SK-N-SH (cell line): ENCODE measurements around the gene SFRP5. TPM values are rescaled to one million over a fixed set of nuclear protein-coding genes. Genes with fewer than 3 reads are reported as not detected.

ENCODE experiments used
- CTCF ChIA-PET: fragments of 300-600, 350-600 bp; formaldehyde crosslinking; extraction: SDS; loops from one replicate; lab custom pipeline; 2021; lab: Yijun Ruan, JAX
- POLR2A ChIA-PET: fragments of 350-600 bp; sonication (Branson Sonifier 250); formaldehyde crosslinking; extraction: SDS; loops from one replicate; lab custom pipeline; 2020; ENCODE audit warnings: antibody characterized with exemption, inconsistent platforms; lab: Yijun Ruan, JAX
- DNase-seq: peaks from one replicate; pipeline ENCODE4 v3.0.0; 2012
- H2AFZ ChIP-seq: fragments of 200-600 bp; sonication (generic); 2 replicates; pipeline ENCODE4 v1.8.1; 2016; ENCODE audit warnings: antibody characterized with exemption, mild to moderate bottlenecking, low read depth
- H3F3A ChIP-seq: fragments of 200-600 bp; sonication (generic); replicated peaks from 2 replicates; pipeline ENCODE3; 2016; ENCODE audit warnings: antibody characterized with exemption, mild to moderate bottlenecking; ENCODE audit not compliant: insufficient read depth
- H3K27ac ChIP-seq, 2 experiments: fragments of 200-500 bp in 1 of 2; fragments of 200-600 bp in 1 of 2; sonication (Bioruptor generic) in 1 of 2; sonication (generic), shearing (Covaris generic) in 1 of 2; 2 replicates each; pipeline versions ENCODE4 v1.5.1 to v1.6.1; 2014 to 2016; ENCODE audit warnings: low read depth in 2 of 2, inconsistent platforms in 1 of 2, low read length in 1 of 2, mild to moderate bottlenecking in 1 of 2, mixed read lengths in 1 of 2
- H3K27me3 ChIP-seq: fragments of 200-600 bp; sonication (generic), shearing (Covaris generic); 2 replicates; pipeline ENCODE4 v1.6.1; 2016; ENCODE audit warnings: mixed run types; ENCODE audit not compliant: insufficient read depth
- H3K36me3 ChIP-seq, 2 experiments: fragments of 200-500 bp in 1 of 2; fragments of 200-600 bp in 1 of 2; sonication (Bioruptor generic) in 1 of 2; sonication (generic) in 1 of 2; replicated peaks in 1 of 2; 2 replicates each; pipeline versions ENCODE3 to v1.5.1; 2014 to 2016; ENCODE audit warnings: low read length in 1 of 2, mild to moderate bottlenecking in 1 of 2; ENCODE audit not compliant: insufficient read depth in 2 of 2, control insufficient read depth in 1 of 2
- H3K4me1 ChIP-seq, 2 experiments: fragments of 200-500 bp in 1 of 2; fragments of 200-600 bp in 1 of 2; sonication (Bioruptor generic) in 1 of 2; sonication (generic), shearing (Covaris generic) in 1 of 2; 2 replicates each; pipeline versions ENCODE4 v1.5.1 to v1.6.1; 2014 to 2016; ENCODE audit warnings: low read depth in 1 of 2, low read length in 1 of 2, mixed run types in 1 of 2; ENCODE audit not compliant: insufficient read depth in 2 of 2, control insufficient read depth in 1 of 2
- H3K4me2 ChIP-seq: fragments of 200-600 bp; sonication (generic), shearing (Covaris generic); 2 replicates; pipeline ENCODE4 v1.6.1; 2017; ENCODE audit warnings: mixed run types
- H3K4me3 ChIP-seq, 2 experiments: fragments of 200-500 bp in 1 of 2; fragments of 200-600 bp in 1 of 2; sonication (Bioruptor generic) in 1 of 2; sonication (generic), shearing (Covaris generic) in 1 of 2; 2 replicates each; pipeline versions ENCODE4 v1.5.1 to v1.8.1; 2014 to 2016; ENCODE audit warnings: low read depth in 2 of 2, inconsistent platforms in 1 of 2, low read length in 1 of 2, mild to moderate bottlenecking in 1 of 2, mixed read lengths in 1 of 2, moderate library complexity in 1 of 2
- H3K79me2 ChIP-seq: fragments of 200-600 bp; sonication (generic); 2 replicates; pipeline ENCODE4 v1.8.1; 2017; ENCODE audit warnings: mild to moderate bottlenecking; ENCODE audit not compliant: insufficient read depth
- H3K9ac ChIP-seq: fragments of 200-600 bp; sonication (generic); 2 replicates; pipeline ENCODE4 v1.6.1; 2017; ENCODE audit warnings: mixed run types
- H3K9me2 ChIP-seq: fragments of 200-600 bp; sonication (generic); 2 replicates; pipeline ENCODE4 v1.6.1; 2017; ENCODE audit warnings: mixed run types
- H3K9me3 ChIP-seq: fragments of 200-600 bp; sonication (generic); 2 replicates; pipeline ENCODE4 v1.6.1; 2017; ENCODE audit warnings: mixed run types, mild to moderate bottlenecking, moderate library complexity
- H4K20me1 ChIP-seq: fragments of 200-600 bp; sonication (generic); 2 replicates; pipeline ENCODE4 v1.6.1; 2017; ENCODE audit warnings: mild to moderate bottlenecking, mixed run types; ENCODE audit not compliant: insufficient read depth
- CHD2 ChIP-seq: fragments of 150-350 bp; IDR thresholded peaks from 2 replicates; pipeline ENCODE4 v1.6.1; 2018; ENCODE audit warnings: low read length; ENCODE audit not compliant: partially characterized antibody
- EP300 ChIP-seq, 2 experiments: IDR thresholded peaks; 2 replicates each; pipeline versions ENCODE4 v1.4.0 to v1.6.1; 2012; ENCODE audit warnings: borderline replicate concordance in 1 of 2, low read depth in 1 of 2, low read length in 1 of 2
- EZH2phosphoT487 ChIP-seq: fragments of 200-600 bp; sonication (generic); IDR thresholded peaks from 2 replicates; pipeline ENCODE4 v1.6.1; 2017; ENCODE audit warnings: low read depth, mixed run types, mild to moderate bottlenecking, antibody characterized with exemption, moderate library complexity, borderline replicate concordance
- FOXJ3 ChIP-seq: sonication (generic); formaldehyde crosslinking; IDR thresholded peaks from 2 replicates; pipeline ENCODE4 v1.5.1; 2020; ENCODE audit warnings: mild to moderate bottlenecking, missing genetic modification reagents
- GABPA ChIP-seq: IDR thresholded peaks from 2 replicates; pipeline ENCODE4 v1.4.0; 2012; ENCODE audit warnings: low read depth, mild to moderate bottlenecking
- JUND ChIP-seq: IDR thresholded peaks from 2 replicates; pipeline ENCODE4 v1.4.0; 2012
- NFIC ChIP-seq: IDR thresholded peaks from 2 replicates; pipeline ENCODE4 v1.4.0; 2012; ENCODE audit warnings: borderline replicate concordance
- NRF1 ChIP-seq: IDR thresholded peaks from 2 replicates; pipeline ENCODE4 v1.6.1; 2012; ENCODE audit warnings: low read depth, mild to moderate bottlenecking, low read length
- POLR2AphosphoS5 ChIP-seq: IDR thresholded peaks from 2 replicates; pipeline ENCODE4 v1.6.1; 2012; ENCODE audit warnings: low read depth, low read length
- RCOR1 ChIP-seq: fragments of 150-350 bp; IDR thresholded peaks from 2 replicates; pipeline ENCODE4 v1.6.1; 2017; ENCODE audit warnings: antibody characterized with exemption, low read length
- RFX5 ChIP-seq: IDR thresholded peaks from 2 replicates; pipeline ENCODE4 v1.6.1; 2012; ENCODE audit warnings: mild to moderate bottlenecking, improper control_type of control experiment, low read length
- RXRA ChIP-seq: IDR thresholded peaks from 2 replicates; pipeline ENCODE4 v1.4.0; 2012; ENCODE audit warnings: low read depth, mild to moderate bottlenecking, borderline replicate concordance
- SMC3 ChIP-seq: IDR thresholded peaks from 2 replicates; pipeline ENCODE4 v1.6.1; 2012; ENCODE audit warnings: low read depth, low read length, improper control_type of control experiment
- TAF1 ChIP-seq: IDR thresholded peaks from 2 replicates; pipeline ENCODE4 v1.6.1; 2012; ENCODE audit warnings: low read depth, mild to moderate bottlenecking, low read length, moderate library complexity, borderline replicate concordance
- TCF12 ChIP-seq: IDR thresholded peaks from 2 replicates; pipeline ENCODE4 v1.4.0; 2012
- TEAD4 ChIP-seq: IDR thresholded peaks from 2 replicates; pipeline ENCODE4 v1.4.0; 2012; ENCODE audit warnings: mild to moderate bottlenecking, borderline replicate concordance; ENCODE audit not compliant: insufficient read depth
- YY1 ChIP-seq: IDR thresholded peaks from 2 replicates; pipeline ENCODE4 v1.4.0; 2012; ENCODE audit warnings: low read depth, mild to moderate bottlenecking
- ZBTB33 ChIP-seq: IDR thresholded peaks from 2 replicates; pipeline ENCODE4 v1.4.0; 2012; ENCODE audit warnings: low read depth, borderline replicate concordance
- WGBS: methylation state at CpG from one replicate; pipeline ENCODE4 v1.1.6; 2017; ENCODE audit warnings: low lambda C conversion rate; 5-methylcytosine and 5-hydroxymethylcytosine counted together
- polyA plus RNA-seq, 3 experiments: library from polyadenylated mRNA; depleted of rRNA; stranded (reverse); fragments of >200 nt; gene quantifications; 2 replicates each; pipeline ENCODE4 v1.2.3, GENCODE V29; 2012
- TF ChIP-seq, protein P1 (sequence below): fragments of 150-350 bp; IDR thresholded peaks from 2 replicates; pipeline ENCODE4 v1.6.1; 2017; ENCODE audit warnings: antibody characterized with exemption, low read length, low read depth, borderline replicate concordance
- TF ChIP-seq, protein P2 (sequence below): IDR thresholded peaks from 2 replicates; pipeline ENCODE4 v1.4.0; 2012; ENCODE audit warnings: low read depth, borderline replicate concordance
- TF ChIP-seq, protein P3 (sequence below): fragments of 200-600 bp; sonication (generic); IDR thresholded peaks from 2 replicates; pipeline ENCODE4 v1.6.1; 2017; ENCODE audit warnings: antibody characterized with exemption, mild to moderate bottlenecking, moderate library complexity

Gene SFRP5
- polyA plus RNA-seq, 1 of the 3 experiments (the other 2 are of a cell fraction), result not detected

- ChIA-PET CTCF (interaction anchor here (0.9 to 3.8 kb wide), 2 partner anchors 14 to 20 kb away, joined by 3 to 25 read pairs; no protein-coding TSS in a partner anchor), POLR2A (no interaction called here)
- 63% methylated on average over 6 of the region's 6 CpGs for whole genome bisulfite sequencing
- Histone ChIP-seq H3K9me2 (no peaks in the 10 kb centered on the region), H3K9me3 (no peaks in the 10 kb centered on the region), H3K4me3 (no peak overlapping the region), H4K20me1 (no peaks in the 10 kb centered on the region), H3F3A (no peaks in the 10 kb centered on the region), H2AFZ (no peak overlapping the region), H3K27ac (no peak overlapping the region), H3K9ac (no peak overlapping the region), H3K36me3 (no peaks in the 10 kb centered on the region), H3K79me2 (no peaks in the 10 kb centered on the region), H3K27me3 (peaks cover 13% of the 10 kb centered on the region; the same call in 1 of the 2 replicates), H3K4me1 (no peaks in the 10 kb centered on the region), H3K4me2 (no peak overlapping the region)
- DNase-seq, result no peak
- TF ChIP-seq TEAD4 (no peak), CHD2 (no peak), RXRA (no peak), TAF1 (no peak), TCF12 (no peak), FOXJ3 (CRISPR knock-in tag) (no peak), POLR2AphosphoS5 (no peak), YY1 (no peak), SMC3 (no peak), JUND (no peak), RFX5 (no peak), EP300 (IDR thresholded peaks at IDR 0.05; ENCODE audit: borderline replicate concordance in 1 of 2, low read depth in 1 of 2, low read length in 1 of 2) (no peak), RCOR1 (no peak)
- TF ChIP-seq, protein P1, sequence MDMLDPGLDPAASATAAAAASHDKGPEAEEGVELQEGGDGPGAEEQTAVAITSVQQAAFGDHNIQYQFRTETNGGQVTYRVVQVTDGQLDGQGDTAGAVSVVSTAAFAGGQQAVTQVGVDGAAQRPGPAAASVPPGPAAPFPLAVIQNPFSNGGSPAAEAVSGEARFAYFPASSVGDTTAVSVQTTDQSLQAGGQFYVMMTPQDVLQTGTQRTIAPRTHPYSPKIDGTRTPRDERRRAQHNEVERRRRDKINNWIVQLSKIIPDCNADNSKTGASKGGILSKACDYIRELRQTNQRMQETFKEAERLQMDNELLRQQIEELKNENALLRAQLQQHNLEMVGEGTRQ, result no peak
Observed at GRCh38 chr10:97805949-97806348, 34.1 kb upstream of the SFRP5 start.

- WGBS, result 77% methylated on average over 12 of the region's 12 CpGs
- H3K36me3 ChIP-seq, result no peaks in the 10 kb centered on the region
- H3K79me2 ChIP-seq, result no peaks in the 10 kb centered on the region
- DNase-seq, result no peak
- H4K20me1 ChIP-seq, result no peaks in the 10 kb centered on the region
- H2AFZ ChIP-seq, result no peak overlapping the region
- no peak overlapping the region for H3K9ac ChIP-seq
- no peaks in the 10 kb centered on the region for H3K4me1 ChIP-seq
- peaks cover 13% of the 10 kb centered on the region; the same call in 1 of the 2 replicates for H3K27me3 ChIP-seq
- H3K9me2 ChIP-seq, result no peaks in the 10 kb centered on the region
- TF ChIP-seq TAF1, result no peak
- TF ChIP-seq ZBTB33, result no peak
- TF ChIP-seq JUND, result no peak
- TF ChIP-seq RXRA, result no peak
- no peak for TF ChIP-seq NRF1
- TF ChIP-seq GABPA, result no peak
- no peak for TF ChIP-seq RCOR1
- TF ChIP-seq EZH2phosphoT487, result no peak
- TF ChIP-seq NFIC, result no peak
- TF ChIP-seq, protein P2, sequence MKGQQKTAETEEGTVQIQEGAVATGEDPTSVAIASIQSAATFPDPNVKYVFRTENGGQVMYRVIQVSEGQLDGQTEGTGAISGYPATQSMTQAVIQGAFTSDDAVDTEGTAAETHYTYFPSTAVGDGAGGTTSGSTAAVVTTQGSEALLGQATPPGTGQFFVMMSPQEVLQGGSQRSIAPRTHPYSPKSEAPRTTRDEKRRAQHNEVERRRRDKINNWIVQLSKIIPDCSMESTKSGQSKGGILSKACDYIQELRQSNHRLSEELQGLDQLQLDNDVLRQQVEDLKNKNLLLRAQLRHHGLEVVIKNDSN, result no peak
- TF ChIP-seq, protein P3, sequence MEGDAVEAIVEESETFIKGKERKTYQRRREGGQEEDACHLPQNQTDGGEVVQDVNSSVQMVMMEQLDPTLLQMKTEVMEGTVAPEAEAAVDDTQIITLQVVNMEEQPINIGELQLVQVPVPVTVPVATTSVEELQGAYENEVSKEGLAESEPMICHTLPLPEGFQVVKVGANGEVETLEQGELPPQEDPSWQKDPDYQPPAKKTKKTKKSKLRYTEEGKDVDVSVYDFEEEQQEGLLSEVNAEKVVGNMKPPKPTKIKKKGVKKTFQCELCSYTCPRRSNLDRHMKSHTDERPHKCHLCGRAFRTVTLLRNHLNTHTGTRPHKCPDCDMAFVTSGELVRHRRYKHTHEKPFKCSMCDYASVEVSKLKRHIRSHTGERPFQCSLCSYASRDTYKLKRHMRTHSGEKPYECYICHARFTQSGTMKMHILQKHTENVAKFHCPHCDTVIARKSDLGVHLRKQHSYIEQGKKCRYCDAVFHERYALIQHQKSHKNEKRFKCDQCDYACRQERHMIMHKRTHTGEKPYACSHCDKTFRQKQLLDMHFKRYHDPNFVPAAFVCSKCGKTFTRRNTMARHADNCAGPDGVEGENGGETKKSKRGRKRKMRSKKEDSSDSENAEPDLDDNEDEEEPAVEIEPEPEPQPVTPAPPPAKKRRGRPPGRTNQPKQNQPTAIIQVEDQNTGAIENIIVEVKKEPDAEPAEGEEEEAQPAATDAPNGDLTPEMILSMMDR, result no peak
- no peak overlapping the region for H3K4me2 ChIP-seq
- no peak overlapping the region for H3K4me3 ChIP-seq
- no peaks in the 10 kb centered on the region for H3F3A ChIP-seq
- CTCF ChIA-PET, result interaction anchor here (0.9 to 3.8 kb wide), 2 partner anchors 13 to 19 kb away, joined by 3 to 25 read pairs; no protein-coding TSS in a partner anchor
- POLR2A ChIA-PET, result no interaction called here
- no peaks in the 10 kb centered on the region for H3K9me3 ChIP-seq
- H3K27ac ChIP-seq, result no peak overlapping the region
Observed at GRCh38 chr10:97805096-97805884, 33.5 kb upstream of the SFRP5 start.
